Neural cell (in vitro differentiated cells): ENCODE measurements around the gene TMEM184B. TPM values are rescaled to one million over a fixed set of nuclear protein-coding genes. Genes with fewer than 3 reads are reported as not detected.

Experiments used
- H2AFZ ChIP-seq: fragments of 200-600, 300-800 bp; sonication (generic), shearing (Covaris generic); 2 replicates; pipeline ENCODE4 v1.6.0; 2014; ENCODE audit warnings: low read depth, mild to moderate bottlenecking, antibody characterized with exemption, low read length, moderate library complexity
- H3F3A ChIP-seq: fragments of 200-600 bp; shearing (Covaris generic); 2 replicates; pipeline ENCODE4 v1.6.1; 2016; ENCODE audit warnings: mild to moderate bottlenecking, moderate library complexity, mixed read lengths, antibody characterized with exemption, low read length; ENCODE audit not compliant: insufficient read depth, poor library complexity, severe bottlenecking
- H3K27ac ChIP-seq: fragments of 200-600, 300-800 bp; sonication (generic), shearing (Covaris generic); 2 replicates; pipeline ENCODE4 v1.5.1; 2014; ENCODE audit warnings: mild to moderate bottlenecking, low read length, moderate library complexity
- H3K27me3 ChIP-seq: fragments of 300-800, 200-600 bp; sonication (generic), shearing (Covaris generic); 2 replicates; pipeline ENCODE4 v1.6.0; 2014; ENCODE audit warnings: mild to moderate bottlenecking, low read depth, low read length, moderate library complexity; ENCODE audit not compliant: insufficient read depth
- H3K36me3 ChIP-seq: fragments of 300-800, 200-600 bp; sonication (generic), shearing (Covaris generic); 2 replicates; pipeline ENCODE4 v1.5.1; 2014; ENCODE audit warnings: mild to moderate bottlenecking, antibody characterized with exemption, low read length, moderate library complexity; ENCODE audit not compliant: insufficient read depth
- H3K4me2 ChIP-seq: fragments of 300-800, 200-600 bp; sonication (generic), shearing (Covaris generic); 2 replicates; pipeline ENCODE4 v1.6.0; 2014; ENCODE audit warnings: mild to moderate bottlenecking, low read length
- H3K4me3 ChIP-seq: fragments of 300-800, 200-600 bp; sonication (generic), shearing (Covaris generic); 2 replicates; pipeline ENCODE4 v1.5.1; 2014; ENCODE audit warnings: mild to moderate bottlenecking, low read length, moderate library complexity
- H3K79me2 ChIP-seq: fragments of 200-600 bp; shearing (Covaris generic); replicated peaks from 2 replicates; pipeline ENCODE4 v1.6.0; 2014; ENCODE audit warnings: mild to moderate bottlenecking, low read length, moderate library complexity; ENCODE audit not compliant: insufficient read depth
- H3K9ac ChIP-seq: fragments of 300-800, 200-600 bp; sonication (generic), shearing (Covaris generic); 2 replicates; pipeline ENCODE4 v1.6.1; 2016; ENCODE audit warnings: mild to moderate bottlenecking, low read length, mixed read lengths
- H3K9me2 ChIP-seq: fragments of 200-600 bp; shearing (Covaris generic); 2 replicates; pipeline ENCODE4 v1.6.1; 2016; ENCODE audit warnings: mild to moderate bottlenecking, low read length, mixed read lengths; ENCODE audit not compliant: insufficient read depth
- H3K9me3 ChIP-seq: fragments of 200-600, 300-800 bp; sonication (generic), shearing (Covaris generic); 2 replicates; pipeline ENCODE4 v1.6.1; 2016; ENCODE audit warnings: mild to moderate bottlenecking, mixed run types, low read length, moderate library complexity, mixed read lengths
- H4K20me1 ChIP-seq: fragments of 200-600 bp; shearing (Covaris generic); 2 replicates; pipeline ENCODE4 v1.6.1; 2016; ENCODE audit warnings: mild to moderate bottlenecking, mixed run types; ENCODE audit not compliant: insufficient read depth
- CTCF ChIP-seq: fragments of 450-650 bp; IDR thresholded peaks from 2 replicates; pipeline ENCODE4 v1.5.1; 2014; ENCODE audit warnings: antibody characterized with exemption, mild to moderate bottlenecking, moderate library complexity; ENCODE audit not compliant: poor library complexity, severe bottlenecking
- EP300 ChIP-seq: fragments of 450-650 bp; conservative IDR thresholded peaks from 2 replicates; pipeline ENCODE4 v1.6.1; 2014; ENCODE audit warnings: antibody characterized with exemption, mild to moderate bottlenecking, moderate library complexity; ENCODE audit not compliant: poor library complexity, severe bottlenecking
- EZH2 ChIP-seq: fragments of 200-600, 300-800 bp; shearing (Covaris generic), sonication (generic); IDR thresholded peaks from 2 replicates; pipeline ENCODE4 v1.6.1; 2014; ENCODE audit warnings: antibody characterized with exemption, low read length, borderline replicate concordance, mild to moderate bottlenecking; ENCODE audit not compliant: insufficient read depth, poor library complexity, severe bottlenecking
- MXI1 ChIP-seq: fragments of 450-650 bp; conservative IDR thresholded peaks from 2 replicates; pipeline ENCODE4 v1.6.1; 2014; ENCODE audit warnings: antibody characterized with exemption, mild to moderate bottlenecking; ENCODE audit not compliant: poor library complexity, severe bottlenecking
- POLR2AphosphoS5 ChIP-seq: IDR thresholded peaks from 2 replicates; pipeline ENCODE4 v1.6.1; 2012
- RAD21 ChIP-seq: fragments of 450-650 bp; conservative IDR thresholded peaks from 2 replicates; pipeline ENCODE4 v1.6.1; 2014; ENCODE audit warnings: antibody characterized with exemption, mild to moderate bottlenecking, moderate library complexity
- SMC3 ChIP-seq: fragments of 450-650 bp; conservative IDR thresholded peaks from 2 replicates; pipeline ENCODE4 v1.6.1; 2014; ENCODE audit warnings: antibody characterized with exemption, mild to moderate bottlenecking, moderate library complexity; ENCODE audit not compliant: poor library complexity
- TAF1 ChIP-seq: IDR thresholded peaks from 2 replicates; pipeline ENCODE4 v1.6.1; 2012; ENCODE audit warnings: low read depth
- polyA plus RNA-seq: library from polyadenylated mRNA; depleted of rRNA; stranded (reverse); fragments of >200 nt; gene quantifications from 2 replicates; pipeline ENCODE4 v1.2.3, GENCODE V29; 2014
- TF ChIP-seq, protein P1 (sequence below): IDR thresholded peaks from 2 replicates; pipeline ENCODE4 v1.6.1; 2012; ENCODE audit warnings: borderline replicate concordance

The TMEM184B gene
- polyA plus RNA-seq, 1 donor from 2014 or later, result 19.7 TPM

DNA sequence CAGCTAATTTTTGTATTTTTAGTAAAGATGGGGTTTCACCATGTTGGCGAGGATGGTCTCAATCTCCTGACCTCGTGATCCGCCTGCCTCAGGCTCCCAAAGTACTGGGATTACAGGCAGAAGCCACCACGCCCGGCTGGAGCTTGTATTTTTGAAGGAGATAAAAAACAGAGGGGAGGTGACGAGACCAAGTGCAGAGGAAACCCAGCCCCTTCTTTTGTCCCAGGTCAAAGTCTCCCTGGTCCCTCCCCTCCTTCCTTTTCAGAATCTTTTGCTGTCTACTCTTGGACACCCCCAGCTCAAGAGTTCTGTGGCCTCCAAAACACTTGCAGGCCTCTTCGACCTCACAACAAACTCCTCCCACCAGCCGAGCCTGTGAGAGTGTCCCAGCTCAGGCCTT, 12.2 kb upstream of the TMEM184B start:
- Histone ChIP-seq H3K27me3 (no peaks in the 10 kb centered on the region), H3K9me3 (no peaks in the 10 kb centered on the region), H3K4me2 (no peak overlapping the region), H3F3A (no peaks in the 10 kb centered on the region), H3K27ac (no peak overlapping the region), H3K9ac (no peak overlapping the region), H3K4me3 (no peak overlapping the region), H2AFZ (no peak overlapping the region), H4K20me1 (no peaks in the 10 kb centered on the region), H3K79me2 (no peaks in the 10 kb centered on the region), H3K36me3 (no peaks in the 10 kb centered on the region), H3K9me2 (no peaks in the 10 kb centered on the region)
- TF ChIP-seq RAD21 (no peak), SMC3 (no peak), MXI1 (no peak), EP300 (no peak), TAF1 (no peak), CTCF (no peak), EZH2 (no peak), POLR2AphosphoS5 (no peak)
- TF ChIP-seq, protein P1, sequence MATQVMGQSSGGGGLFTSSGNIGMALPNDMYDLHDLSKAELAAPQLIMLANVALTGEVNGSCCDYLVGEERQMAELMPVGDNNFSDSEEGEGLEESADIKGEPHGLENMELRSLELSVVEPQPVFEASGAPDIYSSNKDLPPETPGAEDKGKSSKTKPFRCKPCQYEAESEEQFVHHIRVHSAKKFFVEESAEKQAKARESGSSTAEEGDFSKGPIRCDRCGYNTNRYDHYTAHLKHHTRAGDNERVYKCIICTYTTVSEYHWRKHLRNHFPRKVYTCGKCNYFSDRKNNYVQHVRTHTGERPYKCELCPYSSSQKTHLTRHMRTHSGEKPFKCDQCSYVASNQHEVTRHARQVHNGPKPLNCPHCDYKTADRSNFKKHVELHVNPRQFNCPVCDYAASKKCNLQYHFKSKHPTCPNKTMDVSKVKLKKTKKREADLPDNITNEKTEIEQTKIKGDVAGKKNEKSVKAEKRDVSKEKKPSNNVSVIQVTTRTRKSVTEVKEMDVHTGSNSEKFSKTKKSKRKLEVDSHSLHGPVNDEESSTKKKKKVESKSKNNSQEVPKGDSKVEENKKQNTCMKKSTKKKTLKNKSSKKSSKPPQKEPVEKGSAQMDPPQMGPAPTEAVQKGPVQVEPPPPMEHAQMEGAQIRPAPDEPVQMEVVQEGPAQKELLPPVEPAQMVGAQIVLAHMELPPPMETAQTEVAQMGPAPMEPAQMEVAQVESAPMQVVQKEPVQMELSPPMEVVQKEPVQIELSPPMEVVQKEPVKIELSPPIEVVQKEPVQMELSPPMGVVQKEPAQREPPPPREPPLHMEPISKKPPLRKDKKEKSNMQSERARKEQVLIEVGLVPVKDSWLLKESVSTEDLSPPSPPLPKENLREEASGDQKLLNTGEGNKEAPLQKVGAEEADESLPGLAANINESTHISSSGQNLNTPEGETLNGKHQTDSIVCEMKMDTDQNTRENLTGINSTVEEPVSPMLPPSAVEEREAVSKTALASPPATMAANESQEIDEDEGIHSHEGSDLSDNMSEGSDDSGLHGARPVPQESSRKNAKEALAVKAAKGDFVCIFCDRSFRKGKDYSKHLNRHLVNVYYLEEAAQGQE, result no peak

DNA sequence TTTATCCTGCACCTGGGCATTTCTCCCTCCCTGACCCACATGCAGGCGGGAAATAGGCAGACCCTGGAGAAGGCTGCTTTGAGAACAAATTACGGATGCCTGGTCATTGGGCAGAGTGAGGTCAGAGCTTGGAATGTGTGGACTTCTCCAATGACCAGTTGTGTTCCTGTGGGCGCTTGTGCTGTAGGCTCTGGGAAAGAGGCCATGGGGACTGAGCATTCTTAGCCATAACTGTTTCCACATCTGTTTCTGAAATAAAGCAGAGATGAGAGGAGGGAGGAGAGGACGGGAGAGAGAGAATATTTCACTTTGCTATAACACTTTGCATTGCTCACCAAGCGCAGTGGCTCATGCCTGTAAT, 11.2 kb upstream of the TMEM184B start:
- H3K9me2 ChIP-seq, result no peaks in the 10 kb centered on the region
- no peak overlapping the region for H2AFZ ChIP-seq
- no peak overlapping the region for H3K4me2 ChIP-seq
- no peak overlapping the region for H3K9ac ChIP-seq
- no peaks in the 10 kb centered on the region for H3K79me2 ChIP-seq
- TF ChIP-seq CTCF, result no peak
- TF ChIP-seq RAD21, result no peak
- no peak for TF ChIP-seq EP300
- TF ChIP-seq POLR2AphosphoS5, result no peak
- TF ChIP-seq EZH2, result no peak
- no peak overlapping the region for H3K27ac ChIP-seq
- no peaks in the 10 kb centered on the region for H3F3A ChIP-seq
- no peaks in the 10 kb centered on the region for H3K36me3 ChIP-seq
- no peaks in the 10 kb centered on the region for H3K27me3 ChIP-seq
- H3K9me3 ChIP-seq, result no peaks in the 10 kb centered on the region
- no peaks in the 10 kb centered on the region for H4K20me1 ChIP-seq
- no peak overlapping the region for H3K4me3 ChIP-seq
